ENCODE results near the gene SLC1A2. TPM values are rescaled to one million over a fixed set of nuclear protein-coding genes. Genes with fewer than 3 reads are reported as not detected.

Gene SLC1A2
- total RNA-seq, 1 experiment from 2014 or later: 0.50 TPM

DNA sequence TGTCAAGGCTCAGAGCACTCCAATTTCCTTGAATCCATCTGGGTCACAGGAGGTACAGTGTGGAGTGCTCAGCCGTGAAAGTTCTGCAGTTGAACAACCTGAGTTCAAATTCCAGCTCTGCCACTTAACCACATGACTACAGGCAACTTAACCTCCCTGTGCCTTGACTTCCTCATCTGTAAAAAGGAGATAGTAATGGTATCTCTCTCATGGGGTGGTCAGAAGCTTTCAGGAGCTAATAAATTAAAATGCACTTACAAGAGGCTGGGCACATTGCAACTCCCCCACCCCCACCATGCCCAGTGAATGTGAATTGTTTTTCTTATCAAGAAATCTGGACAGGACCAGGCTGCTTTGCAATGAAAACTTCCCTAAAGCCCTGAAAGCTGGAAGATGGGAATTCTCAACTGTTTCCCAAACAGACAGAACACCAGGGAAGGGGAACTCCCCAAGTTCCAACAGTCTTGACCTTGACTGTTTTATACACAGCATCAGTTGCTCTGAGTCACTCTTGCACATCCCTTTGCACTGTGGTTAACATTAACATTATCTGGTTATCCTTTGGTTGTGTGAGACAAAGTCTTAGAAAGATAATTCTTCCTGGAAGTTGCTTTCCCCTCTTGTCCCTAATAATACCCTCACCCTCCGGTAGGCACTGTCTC lies 137.0 kb downstream of the SLC1A2 start:
- no peak overlapping the region for H3K14ac ChIP-seq (ENCODE audit: insufficient read depth, low read length)
- no peak overlapping the region for H3K27ac Mint-ChIP-seq
- no peak overlapping the region for H3K4me3 Mint-ChIP-seq
- no peak overlapping the region for H3T11ph ChIP-seq (ENCODE audit: low read length)
- no peaks in the 10 kb centered on the region for H3K79me2 ChIP-seq (ENCODE audit: insufficient read depth, low read length)
- H3K27me3 Mint-ChIP-seq (ENCODE audit: low read depth): peaks cover 4% of the 10 kb centered on the region; the same call in 1 of the 2 replicates
- no peak overlapping the region for H2BK120ac ChIP-seq (ENCODE audit: low read depth, low read length, poor library complexity, severe bottlenecking)
- no CpG with 5 or more reads among the region's 2 CpGs for WGBS (ENCODE audit: extremely low coverage, insufficient read length, low lambda C conversion rate)
- no peak overlapping the region for H3K4me2 ChIP-seq (ENCODE audit: insufficient read depth, insufficient read length, low read length)
- H3K18ac ChIP-seq (ENCODE audit: insufficient read length, low read depth, low read length): no peak overlapping the region
- DNase-seq: no peak
- H3K9me3 ChIP-seq (ENCODE audit: control insufficient read depth, low read depth, low read length): no peaks in the 10 kb centered on the region
- no peak overlapping the region for H2AFZ ChIP-seq (ENCODE audit: low read length)
- no peak overlapping the region for H4K5ac ChIP-seq (ENCODE audit: insufficient read length, low read depth, low read length)
- no peaks in the 10 kb centered on the region; a peak in 1 of 7 replicates for H3K36me3 Mint-ChIP-seq (ENCODE audit: insufficient read depth in 1 of 3, low read depth in 3 of 3)
- no peaks in the 10 kb centered on the region for H3K23me2 ChIP-seq (ENCODE audit: insufficient read length, low read depth, low read length, poor library complexity, severe bottlenecking)
- H2BK5ac ChIP-seq (ENCODE audit: insufficient read length, low read length): no peak overlapping the region
- H3K4me1 ChIP-seq (ENCODE audit: insufficient read depth, low read length): no peaks in the 10 kb centered on the region
- H3K27ac ChIP-seq (ENCODE audit: insufficient read length, low read depth, low read length): no peak overlapping the region
- no peak overlapping the region for H4K8ac ChIP-seq (replicated peaks; ENCODE audit: insufficient read length, low read depth, low read length)
- H2BK15ac ChIP-seq (ENCODE audit: low read depth, low read length): no peak overlapping the region
- H4K20me1 ChIP-seq (ENCODE audit: control insufficient read depth, insufficient read depth, insufficient read length): no peaks in the 10 kb centered on the region
- H2BK20ac ChIP-seq (ENCODE audit: low read depth, low read length, poor library complexity, severe bottlenecking): no peak overlapping the region
- H2BK12ac ChIP-seq (ENCODE audit: insufficient read length, low read depth, low read length): no peak overlapping the region
- H3K9me3 Mint-ChIP-seq: no peaks in the 10 kb centered on the region
- no peaks in the 10 kb centered on the region for H3K4me1 Mint-ChIP-seq
- H3K4ac ChIP-seq (ENCODE audit: low read depth, low read length): no peak overlapping the region
- H3K79me1 ChIP-seq (ENCODE audit: insufficient read depth, low read depth, low read length, poor library complexity, severe bottlenecking): no peaks in the 10 kb centered on the region
- no peak overlapping the region for H4K91ac ChIP-seq (ENCODE audit: insufficient read length, low read depth, low read length)
- H3K23ac ChIP-seq (ENCODE audit: insufficient read length, low read depth, low read length): no peak overlapping the region
- no peaks in the 10 kb centered on the region for H3K27me3 ChIP-seq (ENCODE audit: insufficient read depth, low read length)
- no peak overlapping the region for H2AK5ac ChIP-seq (ENCODE audit: insufficient read length, low read length)
- TF ChIP-seq, protein P1, sequence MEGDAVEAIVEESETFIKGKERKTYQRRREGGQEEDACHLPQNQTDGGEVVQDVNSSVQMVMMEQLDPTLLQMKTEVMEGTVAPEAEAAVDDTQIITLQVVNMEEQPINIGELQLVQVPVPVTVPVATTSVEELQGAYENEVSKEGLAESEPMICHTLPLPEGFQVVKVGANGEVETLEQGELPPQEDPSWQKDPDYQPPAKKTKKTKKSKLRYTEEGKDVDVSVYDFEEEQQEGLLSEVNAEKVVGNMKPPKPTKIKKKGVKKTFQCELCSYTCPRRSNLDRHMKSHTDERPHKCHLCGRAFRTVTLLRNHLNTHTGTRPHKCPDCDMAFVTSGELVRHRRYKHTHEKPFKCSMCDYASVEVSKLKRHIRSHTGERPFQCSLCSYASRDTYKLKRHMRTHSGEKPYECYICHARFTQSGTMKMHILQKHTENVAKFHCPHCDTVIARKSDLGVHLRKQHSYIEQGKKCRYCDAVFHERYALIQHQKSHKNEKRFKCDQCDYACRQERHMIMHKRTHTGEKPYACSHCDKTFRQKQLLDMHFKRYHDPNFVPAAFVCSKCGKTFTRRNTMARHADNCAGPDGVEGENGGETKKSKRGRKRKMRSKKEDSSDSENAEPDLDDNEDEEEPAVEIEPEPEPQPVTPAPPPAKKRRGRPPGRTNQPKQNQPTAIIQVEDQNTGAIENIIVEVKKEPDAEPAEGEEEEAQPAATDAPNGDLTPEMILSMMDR (conservative IDR thresholded peaks at IDR 0.05): no peak
- no peak overlapping the region for H3K9ac ChIP-seq (ENCODE audit: extremely low read depth, insufficient read length, low read length)
- no peak overlapping the region for H3K56ac ChIP-seq (ENCODE audit: insufficient read length, low read depth, low read length)

Data from H9 (cell line).